Neural progenitor cell (in vitro differentiated cells): ENCODE data around the gene RAB9A. TPM values are rescaled to one million over a fixed set of nuclear protein-coding genes. Genes with fewer than 3 reads are reported as not detected.

Experiments
- DNase-seq: peaks from one replicate; pipeline ENCODE4 v3.0.0-alpha.2; 2016; ENCODE audit warnings: low spot score
- H2AFZ ChIP-seq: fragments of 200-600 bp; sonication (generic); replicated peaks from 2 replicates; pipeline ENCODE4 v1.6.1; 2016; ENCODE audit warnings: antibody characterized with exemption
- H3F3A ChIP-seq: fragments of 200-600 bp; sonication (generic); 2 replicates; pipeline ENCODE4 v1.6.1; 2016; ENCODE audit warnings: antibody characterized with exemption, low read depth
- H3K27ac ChIP-seq: fragments of 200-600 bp; sonication (generic); 2 replicates; pipeline ENCODE4 v1.5.1; 2016; ENCODE audit warnings: mild to moderate bottlenecking
- H3K27me3 ChIP-seq: fragments of 200-600 bp; sonication (generic); 2 replicates; pipeline ENCODE4 v1.6.1; 2016; ENCODE audit warnings: mild to moderate bottlenecking, moderate library complexity
- H3K36me3 ChIP-seq: fragments of 200-600 bp; sonication (generic); 2 replicates; pipeline ENCODE4 v1.5.1; 2016
- H3K4me1 ChIP-seq: fragments of 200-600 bp; sonication (generic); 2 replicates; pipeline ENCODE4 v1.6.1; 2016; ENCODE audit warnings: mixed run types
- H3K4me2 ChIP-seq: fragments of 200-600 bp; sonication (generic); 2 replicates; pipeline ENCODE4 v1.6.1; 2016
- H3K4me3 ChIP-seq: fragments of 200-600 bp; sonication (generic); 2 replicates; pipeline ENCODE4 v1.5.1; 2016
- H3K79me2 ChIP-seq: fragments of 200-600 bp; sonication (generic); 2 replicates; pipeline ENCODE4 v1.6.1; 2016; ENCODE audit warnings: low read depth
- H3K9ac ChIP-seq: fragments of 200-600 bp; sonication (generic); 2 replicates; pipeline ENCODE4 v1.6.1; 2016
- H3K9me3 ChIP-seq: fragments of 200-600 bp; sonication (generic); 2 replicates; pipeline ENCODE4 v1.5.1; 2016; ENCODE audit warnings: low read depth
- H4K20me1 ChIP-seq: fragments of 200-600 bp; sonication (generic); 2 replicates; pipeline ENCODE4 v1.6.1; 2016; ENCODE audit warnings: low read depth
- H3K27ac Mint-ChIP-seq: 3 replicates; pipeline ENCODE4 v1.8.0; 2021; ENCODE audit warnings: mixed read lengths
- H3K27me3 Mint-ChIP-seq: 2 replicates; pipeline ENCODE4 v1.8.0; 2022; ENCODE audit warnings: low read depth, mild to moderate bottlenecking, inconsistent platforms, moderate library complexity, mixed read lengths; ENCODE audit not compliant: insufficient read depth
- H3K36me3 Mint-ChIP-seq: 3 replicates; pipeline ENCODE4 v1.8.0; 2021; ENCODE audit warnings: mixed read lengths
- H3K4me1 Mint-ChIP-seq: 3 replicates; pipeline ENCODE4 v1.8.0; 2021; ENCODE audit warnings: mixed read lengths
- H3K4me3 Mint-ChIP-seq: 3 replicates; pipeline ENCODE4 v1.8.0; 2021; ENCODE audit warnings: mild to moderate bottlenecking, moderate library complexity, mixed read lengths
- H3K9me3 Mint-ChIP-seq: 3 replicates; pipeline ENCODE4 v1.8.0; 2020; ENCODE audit warnings: mixed read lengths
- CTCF ChIP-seq: fragments of 200-600 bp; sonication (generic); IDR thresholded peaks from 2 replicates; pipeline ENCODE4 v1.5.1; 2017; ENCODE audit warnings: antibody characterized with exemption, mild to moderate bottlenecking
- EZH2 ChIP-seq: fragments of 200-600 bp; sonication (generic); IDR thresholded peaks from 2 replicates; pipeline ENCODE4 v1.6.1; 2017; ENCODE audit warnings: antibody characterized with exemption, mild to moderate bottlenecking, moderate library complexity
- EZH2phosphoT487 ChIP-seq: fragments of 200-600 bp; sonication (generic); IDR thresholded peaks from 2 replicates; pipeline ENCODE4 v1.6.1; 2017; ENCODE audit warnings: antibody characterized with exemption
- total RNA-seq: library from RNA; depleted of rRNA; stranded (reverse); fragments of >200 nt; gene quantifications from 2 replicates; pipeline ENCODE4 v1.2.3, GENCODE V29; 2015; ENCODE audit warnings: low replicate concordance

Gene RAB9A
- total RNA-seq, 1 donor from 2014 or later = 30.5 TPM

- Histone ChIP-seq H4K20me1 (peaks cover 79% of the 10 kb centered on the region), H3K4me3 (no peak overlapping the region), H3K27me3 (no peaks in the 10 kb centered on the region), H3K79me2 (peaks cover 98% of the 10 kb centered on the region), H3K9me3 (no peaks in the 10 kb centered on the region), H2AFZ (no peak overlapping the region), H3K9ac (no peak overlapping the region), H3F3A (no peaks in the 10 kb centered on the region), H3K4me2 (peak overlapping the region; percentile 39), H3K36me3 (no peaks in the 10 kb centered on the region), H3K27ac (no peak overlapping the region), H3K4me1 (peaks cover 14% of the 10 kb centered on the region)
- no peak overlapping the region for H3K27ac Mint-ChIP-seq
- no peaks in the 10 kb centered on the region for H3K9me3 Mint-ChIP-seq
- no peaks in the 10 kb centered on the region for H3K27me3 Mint-ChIP-seq
- DNase-seq = no peak
- peaks cover 4% of the 10 kb centered on the region for H3K36me3 Mint-ChIP-seq
- H3K4me1 Mint-ChIP-seq = peaks cover 5% of the 10 kb centered on the region
- TF ChIP-seq EZH2 (no peak), CTCF (no peak), EZH2phosphoT487 (no peak)
- no peak overlapping the region for H3K4me3 Mint-ChIP-seq
Measured at GRCh38 chrX:13699183-13699826, 10.4 kb downstream of the RAB9A start.

- Mint-ChIP-seq H3K27me3 (no peaks in the 10 kb centered on the region), H3K9me3 (no peaks in the 10 kb centered on the region), H3K4me1 (no peaks in the 10 kb centered on the region), H3K36me3 (peaks cover 4% of the 10 kb centered on the region), H3K4me3 (no peak overlapping the region), H3K27ac (no peak overlapping the region)
- H3K9me3 ChIP-seq = no peaks in the 10 kb centered on the region
- H3K36me3 ChIP-seq = no peaks in the 10 kb centered on the region
- H4K20me1 ChIP-seq = peaks cover 72% of the 10 kb centered on the region
- no peak overlapping the region for H3K4me2 ChIP-seq
- TF ChIP-seq CTCF (no peak), EZH2phosphoT487 (no peak), EZH2 (no peak)
- H3K4me3 ChIP-seq = no peak overlapping the region
- H3K27ac ChIP-seq = no peak overlapping the region
- H3F3A ChIP-seq = no peaks in the 10 kb centered on the region
- H2AFZ ChIP-seq = no peak overlapping the region
- H3K9ac ChIP-seq = no peak overlapping the region
- no peaks in the 10 kb centered on the region for H3K27me3 ChIP-seq
- H3K4me1 ChIP-seq = peaks cover 9% of the 10 kb centered on the region
- H3K79me2 ChIP-seq = peaks cover 93% of the 10 kb centered on the region
- no peak for DNase-seq
Measured at GRCh38 chrX:13700380-13700779, 11.5 kb downstream of the RAB9A start.

- no peaks in the 10 kb centered on the region for H3K27me3 ChIP-seq
- H3K27ac ChIP-seq = no peak overlapping the region
- no peak overlapping the region for H3K9ac ChIP-seq
- Mint-ChIP-seq H3K36me3 (peaks cover 4% of the 10 kb centered on the region), H3K4me1 (no peaks in the 10 kb centered on the region), H3K27ac (no peak overlapping the region), H3K27me3 (no peaks in the 10 kb centered on the region), H3K4me3 (no peak overlapping the region), H3K9me3 (peaks cover 2% of the 10 kb centered on the region)
- no peak overlapping the region for H3K4me3 ChIP-seq
- TF ChIP-seq CTCF = no peak
- no peak for TF ChIP-seq EZH2
- no peak for TF ChIP-seq EZH2phosphoT487
- H3K4me2 ChIP-seq = no peak overlapping the region
- DNase-seq = no peak
- H3K36me3 ChIP-seq = no peaks in the 10 kb centered on the region
- H3F3A ChIP-seq = no peaks in the 10 kb centered on the region
- peaks cover 80% of the 10 kb centered on the region for H3K79me2 ChIP-seq
- H4K20me1 ChIP-seq = peaks cover 65% of the 10 kb centered on the region
- H3K4me1 ChIP-seq = peaks cover 9% of the 10 kb centered on the region
- no peak overlapping the region for H2AFZ ChIP-seq
- H3K9me3 ChIP-seq = no peaks in the 10 kb centered on the region
Measured at GRCh38 chrX:13702111-13702789, 13.3 kb downstream of the RAB9A start.
